B cell (primary cell): ENCODE data around the gene FRMD4A. TPM values are rescaled to one million over a fixed set of nuclear protein-coding genes. Genes with fewer than 3 reads are reported as not detected.
"Not testable (repeated sequence)": the region's sequence is repeated elsewhere in the genome, so short reads cannot be mapped to it uniquely, and the experiment has no call there.

ENCODE experiments used
- ATAC-seq: fragments of 200-7000 bp; cut with Tn5 transposase; one replicate; pipeline ENCODE4 v1.10.0; 2021; ENCODE audit warnings: low read depth, mild to moderate bottlenecking, moderate number of reproducible peaks, moderate library complexity
- CTCF ChIA-PET: fragments of 350-600 bp; sonication (Branson Sonifier 250); formaldehyde crosslinking; loops from one replicate; lab custom pipeline; 2021; ENCODE audit warnings: antibody characterized with exemption, inconsistent platforms; lab: Charles Lee
- POLR2A ChIA-PET: fragments of 350-600 bp; sonication (Branson Sonifier 250); formaldehyde crosslinking; loops from one replicate; lab custom pipeline; 2021; ENCODE audit warnings: antibody characterized with exemption; lab: Charles Lee
- DNase-seq: peaks from one replicate; pipeline ENCODE4 v3.0.0; 2013
- H2AFZ ChIP-seq: 2 replicates; pipeline ENCODE4 v1.6.1; 2012; ENCODE audit warnings: mild to moderate bottlenecking, low read depth, low read length; ENCODE audit not compliant: insufficient read depth, poor library complexity, severe bottlenecking
- H3K27ac ChIP-seq, 2 donors: 1 replicate in 1 of 2; 2 replicates in 1 of 2; pipeline ENCODE4 v1.5.1; 2012 to 2013; ENCODE audit warnings: low read length in 2 of 2, mild to moderate bottlenecking in 2 of 2, moderate library complexity in 1 of 2
- H3K27me3 ChIP-seq, 4 experiments: fragments of 200-600 bp in 1 of 4; sonication (generic) in 1 of 4; replicated peaks in 1 of 4; 1 replicate in 2 of 4; 2 replicates in 2 of 4; pipeline versions ENCODE4 v1.6.1 to v1.7.0; 2013 to 2016; ENCODE audit warnings: low read length in 3 of 4, mild to moderate bottlenecking in 2 of 4, mixed read lengths in 1 of 4, moderate library complexity in 1 of 4; ENCODE audit not compliant: insufficient read depth in 4 of 4, control insufficient read depth in 3 of 4; ENCODE audit errors: control extremely low read depth in 1 of 4
- H3K36me3 ChIP-seq, 2 experiments: replicated peaks in 1 of 2; 1 replicate in 1 of 2; 2 replicates in 1 of 2; pipeline versions ENCODE4 v1.6.1 to v1.7.1; 2013; ENCODE audit warnings: low read length in 1 of 2; ENCODE audit not compliant: insufficient read depth in 2 of 2, control insufficient read depth in 1 of 2; ENCODE audit errors: control extremely low read depth in 1 of 2, extremely low read depth in 1 of 2
- H3K4me1 ChIP-seq, 2 donors: fragments of 200-600 bp in 1 of 2; sonication (generic) in 1 of 2; 1 replicate in 1 of 2; 2 replicates in 1 of 2; pipeline versions ENCODE4 v1.5.1 to v1.6.1; 2013 to 2017; ENCODE audit warnings: low read length in 2 of 2; ENCODE audit not compliant: control insufficient read depth in 2 of 2, insufficient read depth in 2 of 2
- H3K4me2 ChIP-seq: replicated peaks from 2 replicates; pipeline ENCODE3; 2012; ENCODE audit warnings: mild to moderate bottlenecking, low read depth, low read length; ENCODE audit not compliant: poor library complexity, severe bottlenecking
- H3K4me3 ChIP-seq, 5 experiments: fragments of 200-600 bp in 1 of 5; sonication (generic) in 1 of 5; 1 replicate in 3 of 5; 2 replicates in 2 of 5; pipeline versions ENCODE4 v1.5.1 to v1.7.0; 2011 to 2016; ENCODE audit warnings: low read length in 4 of 5, mild to moderate bottlenecking in 4 of 5, low read depth in 2 of 5, control low read depth in 1 of 5, moderate library complexity in 1 of 5; ENCODE audit not compliant: insufficient read depth in 1 of 5; ENCODE audit errors: control extremely low read depth in 1 of 5, extremely low read depth in 1 of 5
- H3K79me2 ChIP-seq: fragments of 200-600 bp; sonication (generic); one replicate; pipeline ENCODE4 v1.6.0; 2016; ENCODE audit warnings: low read length; ENCODE audit not compliant: control insufficient read depth, insufficient read depth
- H3K9ac ChIP-seq: fragments of 200-600 bp; sonication (generic); 2 replicates; pipeline ENCODE4 v1.6.1; 2017; ENCODE audit warnings: mild to moderate bottlenecking, low read length, moderate library complexity
- H3K9me3 ChIP-seq, 3 donors: one replicate each; pipeline versions ENCODE4 v1.6.1 to v1.7.1; 2013; ENCODE audit warnings: low read length in 2 of 3; ENCODE audit not compliant: control insufficient read depth in 2 of 3, insufficient read depth in 1 of 3; ENCODE audit errors: control extremely low read depth in 1 of 3
- H4K20me1 ChIP-seq: 2 replicates; pipeline ENCODE4 v1.6.0; 2012; ENCODE audit warnings: mild to moderate bottlenecking, low read length; ENCODE audit not compliant: insufficient read depth, control insufficient read depth, poor library complexity, severe bottlenecking
- H3K27ac Mint-ChIP-seq: one replicate; pipeline ENCODE4 v1.8.0; 2021; ENCODE audit warnings: mixed read lengths
- H3K27me3 Mint-ChIP-seq: one replicate; pipeline ENCODE4 v1.8.0; 2021; ENCODE audit warnings: mixed read lengths
- H3K4me1 Mint-ChIP-seq: one replicate; pipeline ENCODE4 v1.8.0; 2021; ENCODE audit warnings: mixed read lengths
- H3K4me3 Mint-ChIP-seq: one replicate; pipeline ENCODE4 v1.8.0; 2021; ENCODE audit warnings: mixed read lengths
- H3K9me3 Mint-ChIP-seq: one replicate; pipeline ENCODE4 v1.8.0; 2022; ENCODE audit warnings: mixed read lengths; ENCODE audit not compliant: insufficient read depth
- EZH2 ChIP-seq: IDR thresholded peaks from 2 replicates; pipeline ENCODE4 v1.6.1; 2012; ENCODE audit warnings: borderline replicate concordance, low read depth, mild to moderate bottlenecking, moderate library complexity, low read length; ENCODE audit not compliant: insufficient read depth, poor library complexity, severe bottlenecking
- WGBS: methylation state at CpG from one replicate; pipeline ENCODE4 v1.1.5; 2013; ENCODE audit warnings: missing lambda C conversion rate; ENCODE audit not compliant: insufficient coverage; 5-methylcytosine and 5-hydroxymethylcytosine counted together
- intact Hi-C: fragments of 100-400 bp; cut with micrococcal nuclease; formaldehyde crosslinking; loops from one replicate; pipeline ENCODE4 v1.10.0; 2022
- polyA plus RNA-seq: library from polyadenylated mRNA; depleted of rRNA; stranded (reverse); fragments of >200 nt; gene quantifications from 2 replicates; pipeline ENCODE4 v1.2.3, GENCODE V29; 2012
- total RNA-seq, 2 donors: library from RNA; stranded (reverse); fragments of 120-200 nt in 1 of 2; gene quantifications; 1 replicate in 1 of 2; 2 replicates in 1 of 2; pipeline versions ENCODE4 v1.2.3 to v1.2.4, GENCODE V29; 2013 to 2022
- TF ChIP-seq, protein P1 (sequence below): fragments of 200-600 bp; IDR thresholded peaks from one replicate; pipeline ENCODE4 v1.8.0; 2022; ENCODE audit warnings: antibody characterized with exemption, mild to moderate bottlenecking

FRMD4A gene
- total and polyA plus RNA-seq, 2 donors (not counting 1 experiment from before 2014, with no cell fraction given), result 0.76 to 3.4 TPM

DNA sequence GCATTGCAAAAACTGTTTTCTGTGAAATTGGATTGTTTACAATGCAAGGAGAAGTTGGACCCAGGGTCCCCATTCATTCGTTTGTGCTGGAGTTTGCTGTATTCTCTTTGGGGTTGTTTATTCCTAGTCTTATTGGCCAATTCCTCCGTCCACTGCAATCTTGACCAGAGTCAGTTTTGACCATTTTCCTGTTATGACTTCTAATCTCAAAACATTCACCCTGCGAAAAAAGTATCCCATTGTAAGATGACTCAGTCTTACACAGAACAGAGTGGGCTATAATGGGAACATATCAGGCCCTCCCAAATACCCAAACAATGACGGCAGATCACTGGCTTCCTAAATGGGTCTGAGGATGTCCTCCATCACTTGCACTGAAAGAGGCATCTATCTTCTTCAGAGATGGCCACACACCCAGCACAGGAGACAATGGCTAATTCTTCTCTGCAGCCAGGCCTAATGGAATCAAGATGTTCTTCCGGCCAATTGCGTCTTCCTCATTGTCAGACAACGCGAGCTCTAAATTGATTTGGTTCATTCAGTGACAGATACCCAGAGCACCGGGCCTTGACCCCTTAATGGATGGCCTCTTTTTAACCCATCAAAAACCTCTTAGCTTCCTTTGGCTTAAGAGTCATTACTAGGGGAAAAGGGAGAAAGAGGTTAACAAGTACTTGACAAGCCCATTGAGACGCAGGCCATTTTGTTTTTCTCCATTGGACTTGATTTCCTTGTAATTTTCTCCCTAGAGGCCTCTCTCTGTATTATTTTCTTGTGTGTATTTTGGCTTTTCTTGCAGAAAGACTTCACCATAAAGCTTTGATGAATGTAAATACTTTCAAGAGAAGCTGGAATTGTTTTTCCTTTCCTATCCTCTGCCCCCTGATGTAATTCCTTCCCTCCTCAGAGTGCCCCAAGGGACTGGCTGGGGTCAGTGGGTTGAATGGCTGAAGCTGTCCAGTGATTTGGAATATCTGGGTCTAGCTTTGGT, 614.3 kb downstream of the FRMD4A start:
- H3K27me3 Mint-ChIP-seq, result no peaks in the 10 kb centered on the region
- intact Hi-C loops, result no loop called here
- ChIA-PET POLR2A (no interaction called here), CTCF (no interaction called here)
- H3K27ac Mint-ChIP-seq, result no peak overlapping the region
- no peaks in the 10 kb centered on the region for H3K36me3 ChIP-seq
- no peak for TF ChIP-seq EZH2
- TF ChIP-seq, protein P1, sequence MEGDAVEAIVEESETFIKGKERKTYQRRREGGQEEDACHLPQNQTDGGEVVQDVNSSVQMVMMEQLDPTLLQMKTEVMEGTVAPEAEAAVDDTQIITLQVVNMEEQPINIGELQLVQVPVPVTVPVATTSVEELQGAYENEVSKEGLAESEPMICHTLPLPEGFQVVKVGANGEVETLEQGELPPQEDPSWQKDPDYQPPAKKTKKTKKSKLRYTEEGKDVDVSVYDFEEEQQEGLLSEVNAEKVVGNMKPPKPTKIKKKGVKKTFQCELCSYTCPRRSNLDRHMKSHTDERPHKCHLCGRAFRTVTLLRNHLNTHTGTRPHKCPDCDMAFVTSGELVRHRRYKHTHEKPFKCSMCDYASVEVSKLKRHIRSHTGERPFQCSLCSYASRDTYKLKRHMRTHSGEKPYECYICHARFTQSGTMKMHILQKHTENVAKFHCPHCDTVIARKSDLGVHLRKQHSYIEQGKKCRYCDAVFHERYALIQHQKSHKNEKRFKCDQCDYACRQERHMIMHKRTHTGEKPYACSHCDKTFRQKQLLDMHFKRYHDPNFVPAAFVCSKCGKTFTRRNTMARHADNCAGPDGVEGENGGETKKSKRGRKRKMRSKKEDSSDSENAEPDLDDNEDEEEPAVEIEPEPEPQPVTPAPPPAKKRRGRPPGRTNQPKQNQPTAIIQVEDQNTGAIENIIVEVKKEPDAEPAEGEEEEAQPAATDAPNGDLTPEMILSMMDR, result no peak
- H3K9ac ChIP-seq, result no peak overlapping the region
- H3K4me2 ChIP-seq, result no peak overlapping the region
- ATAC-seq, result no peak
- WGBS, result 100% methylated on average over 6 of the region's 10 CpGs
- no peak overlapping the region for H3K4me3 ChIP-seq
- no peaks in the 10 kb centered on the region for H4K20me1 ChIP-seq
- H2AFZ ChIP-seq, result no peak overlapping the region
- H3K79me2 ChIP-seq, result no peaks in the 10 kb centered on the region
- no peak overlapping the region for H3K4me3 Mint-ChIP-seq
- peaks cover 33% of the 10 kb centered on the region for H3K4me1 Mint-ChIP-seq
- H3K27me3 ChIP-seq, result peaks cover 0 to 3% (median 0%) of the 10 kb centered on the region in 4 experiments
- no peak overlapping the region for H3K27ac ChIP-seq
- no peaks in the 10 kb centered on the region for H3K9me3 ChIP-seq
- H3K9me3 Mint-ChIP-seq, result no peaks in the 10 kb centered on the region
- no peak for DNase-seq
- H3K4me1 ChIP-seq, result peaks cover 29 to 36% of the 10 kb centered on the region in 2 donors

DNA sequence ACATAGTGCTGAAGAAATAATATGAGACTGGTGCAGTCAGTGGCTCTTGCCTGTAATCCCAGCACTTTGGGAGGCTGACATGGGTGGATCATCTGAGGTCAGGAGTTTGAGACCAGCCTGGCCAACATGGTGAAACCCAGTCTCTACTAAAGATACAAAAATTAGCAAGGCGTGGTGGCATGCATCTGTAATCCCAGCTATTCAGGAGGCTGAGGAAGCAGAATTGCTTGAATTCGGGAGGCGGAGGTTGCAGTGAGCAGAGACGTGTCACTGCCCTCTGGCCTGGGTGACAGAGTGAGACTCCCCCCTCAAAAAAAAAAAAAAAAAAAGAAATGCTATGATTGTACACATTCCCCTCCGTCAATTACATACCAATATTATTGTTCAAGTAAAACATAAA, 615.1 kb downstream of the FRMD4A start:
- H2AFZ ChIP-seq, H3K4me3 Mint-ChIP-seq, ATAC-seq, DNase-seq, H3K79me2 ChIP-seq, H3K36me3 ChIP-seq, POLR2A ChIA-PET, H3K27ac Mint-ChIP-seq, H3K9me3 ChIP-seq, H3K9ac ChIP-seq, H3K9me3 Mint-ChIP-seq, intact Hi-C loops, H3K27ac ChIP-seq, H3K4me3 ChIP-seq, H3K27me3 Mint-ChIP-seq, H4K20me1 ChIP-seq, H3K27me3 ChIP-seq, CTCF ChIA-PET, H3K4me2 ChIP-seq: not testable (repeated sequence)
- H3K4me1 ChIP-seq, result peaks cover 29 to 36% of the 10 kb centered on the region in 2 donors
- WGBS, result no CpG with 5 or more reads among the region's 5 CpGs
- H3K4me1 Mint-ChIP-seq, result peaks cover 35% of the 10 kb centered on the region
